Measurements from ENCODE around the gene PARD3B. TPM values are rescaled to one million over a fixed set of nuclear protein-coding genes. Genes with fewer than 3 reads are reported as not detected.

The PARD3B gene
- total and polyA plus RNA-seq, 2 of the 13 experiments (the other 11 are each of a cell fraction or from before 2014, with no cell fraction given): 0.71 to 2.3 TPM

- BruUV-seq (replicated peaks): no TSS peak
- H3K27me3 ChIP-seq (ENCODE audit: control insufficient read depth in 1 of 2, insufficient read depth in 2 of 2, low read length in 2 of 2): no peaks in the 10 kb centered on the region
- in situ Hi-C loops (cut with HindIII; ENCODE audit: extremely low pct_ligation_motif_present, low pct_unique_long_range_greater_than_20kb) (no loop called here), intact Hi-C loops (cut with micrococcal nuclease; ENCODE audit: unreplicated experiment) (no loop called here)
- ChIA-PET CTCF (ENCODE audit: low intra/inter-chr PET ratio, low total read pairs) (no interaction called here), POLR2A (no interaction called here)
- 39% methylated on average over 5 of the region's 5 CpGs for WGBS (ENCODE audit: low lambda C conversion rate)
- no peak overlapping the region for H2AFZ ChIP-seq (ENCODE audit: low read length)
- H3K9me3 ChIP-seq (ENCODE audit: low read length): no peaks in the 10 kb centered on the region
- FAIRE-seq (no peak), DNase-seq (ENCODE audit: low spot score) (no peak), ATAC-seq (no peak)
- no peak overlapping the region for H3K4me3 ChIP-seq (replicated peaks in 1 of 3; ENCODE audit: insufficient read depth in 1 of 3, low read depth in 2 of 3, low read length in 3 of 3)
- no peaks in the 10 kb centered on the region for H4K20me1 ChIP-seq (ENCODE audit: insufficient read depth, low read length)
- H3K79me2 ChIP-seq (ENCODE audit: insufficient read depth, low read length): no peaks in the 10 kb centered on the region
- no peaks in the 10 kb centered on the region for H3K36me3 ChIP-seq (replicated peaks in 1 of 2; ENCODE audit: control insufficient read depth in 1 of 2, insufficient read depth in 2 of 2, low read length in 2 of 2)
- no peak overlapping the region for H3K4me2 ChIP-seq (ENCODE audit: low read depth, low read length)
- no peak overlapping the region for H3K9ac ChIP-seq (ENCODE audit: insufficient read depth, low read depth, low read length)
- no peaks in the 10 kb centered on the region for H3K4me1 ChIP-seq (ENCODE audit: insufficient read depth, low read length)
- TF ChIP-seq SUZ12 (IDR thresholded peaks at IDR 0.05; ENCODE audit: low read depth, low read length): no peak
- no peak for TF ChIP-seq FOXO4 (CRISPR knock-in tag; conservative IDR thresholded peaks at IDR 0.05)
- no peak for TF ChIP-seq XBP1 (CRISPR knock-in tag; IDR thresholded peaks at IDR 0.05)
- no peak for TF ChIP-seq CCDC6 (CRISPR knock-in tag; IDR thresholded peaks at IDR 0.05)
- H3K27ac ChIP-seq (ENCODE audit: extremely low read length, insufficient read depth, low read length): no peak overlapping the region
Measured at GRCh38 chr2:205387350-205388055, 842.2 kb downstream of the PARD3B start.

GRCh38 chr2:205390866-205391265 lies 845.6 kb downstream of the PARD3B start:
- FAIRE-seq (no peak), ATAC-seq (no peak), DNase-seq (ENCODE audit: low spot score) (no peak)
- no peak for TF ChIP-seq ZC3H13 (CRISPR knock-in tag; IDR thresholded peaks at IDR 0.05)
- Histone ChIP-seq H3K27me3 (ENCODE audit: control insufficient read depth in 1 of 2, insufficient read depth in 2 of 2, low read length in 2 of 2) (no peaks in the 10 kb centered on the region), H3K36me3 (replicated peaks in 1 of 2; ENCODE audit: control insufficient read depth in 1 of 2, insufficient read depth in 2 of 2, low read length in 2 of 2) (no peaks in the 10 kb centered on the region), H3K9me3 (ENCODE audit: low read length) (no peaks in the 10 kb centered on the region), H3K27ac (ENCODE audit: extremely low read length, insufficient read depth, low read length) (no peak overlapping the region), H3K9ac (ENCODE audit: insufficient read depth, low read depth, low read length) (no peak overlapping the region), H3K79me2 (ENCODE audit: insufficient read depth, low read length) (no peaks in the 10 kb centered on the region), H3K4me3 (replicated peaks in 1 of 3; ENCODE audit: insufficient read depth in 1 of 3, low read depth in 2 of 3, low read length in 3 of 3) (no peak overlapping the region), H4K20me1 (ENCODE audit: insufficient read depth, low read length) (no peaks in the 10 kb centered on the region), H3K4me2 (ENCODE audit: low read depth, low read length) (no peak overlapping the region), H2AFZ (ENCODE audit: low read length) (no peak overlapping the region), H3K4me1 (ENCODE audit: insufficient read depth, low read length) (no peaks in the 10 kb centered on the region)
- POLR2A ChIA-PET: no interaction called here
- intact Hi-C loops (cut with micrococcal nuclease; ENCODE audit: unreplicated experiment) (no loop called here), in situ Hi-C loops (cut with HindIII; ENCODE audit: extremely low pct_ligation_motif_present, low pct_unique_long_range_greater_than_20kb) (no loop called here)
- no TSS peak for BruUV-seq (replicated peaks)
- 47% methylated on average over 4 of the region's 4 CpGs for WGBS (ENCODE audit: low lambda C conversion rate)
- CTCF ChIA-PET (ENCODE audit: low intra/inter-chr PET ratio, low total read pairs): no interaction called here

Measured in HepG2 (cell line).